ENCODE measurements around the gene PACSIN2. TPM values are rescaled to one million over a fixed set of nuclear protein-coding genes. Genes with fewer than 3 reads are reported as not detected.
"Not testable (repeated sequence)": the region's sequence is repeated elsewhere in the genome, so short reads cannot be mapped to it uniquely, and the experiment has no call there.

PACSIN2 gene
- total and polyA plus RNA-seq, 2 experiments from 2014 or later = 23.5 to 57.3 TPM

- TF ChIP-seq STAT1 (IDR thresholded peaks at IDR 0.05; ENCODE audit: unreplicated experiment) (no peak), ZNF331 (CRISPR knock-in tag; IDR thresholded peaks at IDR 0.05; ENCODE audit: low read depth) (no peak), EZH2phosphoT487 (IDR thresholded peaks at IDR 0.05; ENCODE audit: unreplicated experiment) (no peak), ZNF114 (CRISPR knock-in tag; IDR thresholded peaks at IDR 0.05) (no peak)
These were observed 77.6 kb downstream of the PACSIN2 start (continued) for GRCh38 chr22:42937164-42937843.

DNA sequence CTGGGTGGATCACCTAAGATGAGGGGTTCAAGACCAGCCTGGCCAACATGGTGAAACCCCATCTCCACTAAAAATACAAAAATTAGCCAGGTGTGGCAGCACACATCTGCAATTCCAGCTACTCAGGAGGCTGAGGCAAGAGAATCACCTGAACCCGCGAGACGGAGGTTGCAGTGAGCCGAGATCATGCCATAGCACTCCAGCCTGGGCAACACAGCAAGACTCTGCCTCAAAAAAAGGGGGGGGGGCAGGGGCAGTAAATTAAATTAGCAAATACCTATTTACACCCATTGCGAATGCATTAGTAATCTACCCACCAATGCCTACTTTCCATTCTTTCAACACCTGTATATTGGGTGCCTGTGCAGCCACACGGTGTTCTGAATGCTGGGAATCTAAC, 78.3 kb downstream of the PACSIN2 start:
- Histone ChIP-seq H4K20me1 (replicated peaks; ENCODE audit: insufficient read depth) (peaks cover 60% of the 10 kb centered on the region), H3K79me2 (replicated peaks; ENCODE audit: insufficient read depth) (peaks cover 97% of the 10 kb centered on the region), H3K4me1 (ENCODE audit: insufficient read depth) (peaks cover 29% of the 10 kb centered on the region)
- peaks cover 49% of the 10 kb centered on the region for H3K4me1 Mint-ChIP-seq
- not testable (repeated sequence) for H3K36me3 Mint-ChIP-seq (ENCODE audit: low read depth); H3K27ac ChIP-seq (ENCODE audit: low read depth); H2AFZ ChIP-seq; ATAC-seq; H3K4me3 Mint-ChIP-seq; H3K4me2 ChIP-seq; H3K4me3 ChIP-seq; H3F3A ChIP-seq (replicated peaks; ENCODE audit: low read depth); H3K36me3 ChIP-seq (ENCODE audit: insufficient read depth); H3K27me3 Mint-ChIP-seq (ENCODE audit: insufficient read depth, low read depth, poor library complexity); H3K9me3 Mint-ChIP-seq; H3K9me2 ChIP-seq (ENCODE audit: insufficient read depth); DNase-seq (ENCODE audit: low spot score); H3K27ac Mint-ChIP-seq; H3K27me3 ChIP-seq (ENCODE audit: insufficient read depth)

- H3K4me1 ChIP-seq (ENCODE audit: insufficient read depth) = peaks cover 14% of the 10 kb centered on the region
- peaks cover 56% of the 10 kb centered on the region for H4K20me1 ChIP-seq (replicated peaks; ENCODE audit: insufficient read depth)
- DNase-seq (ENCODE audit: low spot score) (no peak), ATAC-seq (no peak)
- no peaks in the 10 kb centered on the region for H3K9me2 ChIP-seq (ENCODE audit: insufficient read depth)
- H3K9me3 Mint-ChIP-seq = no peaks in the 10 kb centered on the region
- no peaks in the 10 kb centered on the region for H3F3A ChIP-seq (replicated peaks; ENCODE audit: low read depth)
- peaks cover 28% of the 10 kb centered on the region for H3K4me1 Mint-ChIP-seq
- H3K4me3 ChIP-seq = no peak overlapping the region
- H3K79me2 ChIP-seq (replicated peaks; ENCODE audit: insufficient read depth) = peaks cover 100% of the 10 kb centered on the region
- H3K27ac ChIP-seq (ENCODE audit: low read depth) = no peak overlapping the region
- H3K4me3 Mint-ChIP-seq = no peak overlapping the region
- no peaks in the 10 kb centered on the region for H3K36me3 ChIP-seq (ENCODE audit: insufficient read depth)
- no peak overlapping the region for H2AFZ ChIP-seq
- no peak overlapping the region for H3K27ac Mint-ChIP-seq
- no peaks in the 10 kb centered on the region for H3K27me3 ChIP-seq (ENCODE audit: insufficient read depth)
- no peaks in the 10 kb centered on the region for H3K36me3 Mint-ChIP-seq (ENCODE audit: low read depth)
- H3K4me2 ChIP-seq = no peak overlapping the region
- H3K27me3 Mint-ChIP-seq (ENCODE audit: insufficient read depth, low read depth, poor library complexity) = peaks cover 9% of the 10 kb centered on the region
- TF ChIP-seq CTCF (conservative IDR thresholded peaks at IDR 0.05; ENCODE audit: low read depth in 2 of 2) (no peak), NANOG (IDR thresholded peaks at IDR 0.05; ENCODE audit: borderline replicate concordance) (no peak), EZH2 (IDR thresholded peaks at IDR 0.05; ENCODE audit: low read depth, unreplicated experiment) (no peak), ZNF331 (CRISPR knock-in tag; IDR thresholded peaks at IDR 0.05; ENCODE audit: low read depth) (no peak), STAT1 (IDR thresholded peaks at IDR 0.05; ENCODE audit: unreplicated experiment) (no peak), REST (IDR thresholded peaks at IDR 0.05; ENCODE audit: unreplicated experiment) (no peak), JUNB (IDR thresholded peaks at IDR 0.05; ENCODE audit: unreplicated experiment) (no peak), EZH2phosphoT487 (IDR thresholded peaks at IDR 0.05; ENCODE audit: unreplicated experiment) (no peak), CREB1 (CRISPR knock-in tag; IDR thresholded peaks at IDR 0.05; ENCODE audit: low read depth) (no peak)
- TF ChIP-seq, protein P1, sequence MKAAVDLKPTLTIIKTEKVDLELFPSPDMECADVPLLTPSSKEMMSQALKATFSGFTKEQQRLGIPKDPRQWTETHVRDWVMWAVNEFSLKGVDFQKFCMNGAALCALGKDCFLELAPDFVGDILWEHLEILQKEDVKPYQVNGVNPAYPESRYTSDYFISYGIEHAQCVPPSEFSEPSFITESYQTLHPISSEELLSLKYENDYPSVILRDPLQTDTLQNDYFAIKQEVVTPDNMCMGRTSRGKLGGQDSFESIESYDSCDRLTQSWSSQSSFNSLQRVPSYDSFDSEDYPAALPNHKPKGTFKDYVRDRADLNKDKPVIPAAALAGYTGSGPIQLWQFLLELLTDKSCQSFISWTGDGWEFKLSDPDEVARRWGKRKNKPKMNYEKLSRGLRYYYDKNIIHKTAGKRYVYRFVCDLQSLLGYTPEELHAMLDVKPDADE (IDR thresholded peaks at IDR 0.05) = no peak
These were observed 80.6 kb downstream of the PACSIN2 start for GRCh38 chr22:42934338-42934737.

Measured in GM23338 (cell line).